Mucosa of rectum (tissue), 2 donors: ENCODE results near the gene CAAP1.
A peak's percentile ranks its signal among the peaks of the same experiment; 100 is the strongest.

Experiments used
- H3K27ac ChIP-seq, 2 donors: one replicate each; pipeline ENCODE4 v1.7.0; 2013; ENCODE audit warnings: inconsistent platforms in 2 of 2, low read depth in 2 of 2, low read length in 2 of 2
- H3K27me3 ChIP-seq, 2 donors: one replicate each; pipeline ENCODE4 v1.7.0; 2013; ENCODE audit warnings: low read length in 2 of 2; ENCODE audit not compliant: control insufficient read depth in 2 of 2, insufficient read depth in 2 of 2
- H3K36me3 ChIP-seq, 2 donors: one replicate each; pipeline ENCODE4 v1.7.0; 2013; ENCODE audit warnings: low read length in 2 of 2; ENCODE audit not compliant: control insufficient read depth in 2 of 2, insufficient read depth in 2 of 2
- H3K4me1 ChIP-seq, 2 donors: one replicate each; pipeline ENCODE4 v1.7.0; 2013; ENCODE audit warnings: low read length in 2 of 2, mild to moderate bottlenecking in 1 of 2; ENCODE audit not compliant: control insufficient read depth in 2 of 2, insufficient read depth in 2 of 2
- H3K4me3 ChIP-seq, 2 donors: one replicate each; pipeline ENCODE4 v1.7.0; 2013; ENCODE audit warnings: low read length in 2 of 2
- H3K9ac ChIP-seq, 2 donors: one replicate each; pipeline ENCODE4 v1.7.0; 2013; ENCODE audit warnings: low read length in 2 of 2, low read depth in 1 of 2, mild to moderate bottlenecking in 1 of 2
- H3K9me3 ChIP-seq, 2 donors: one replicate each; pipeline ENCODE4 v1.7.0; 2013; ENCODE audit warnings: low read length in 2 of 2; ENCODE audit not compliant: control insufficient read depth in 2 of 2
- donor health status: healthy.
- donor health status: Normal muscosa, but diverticular disease.

CAAP1 gene

DNA sequence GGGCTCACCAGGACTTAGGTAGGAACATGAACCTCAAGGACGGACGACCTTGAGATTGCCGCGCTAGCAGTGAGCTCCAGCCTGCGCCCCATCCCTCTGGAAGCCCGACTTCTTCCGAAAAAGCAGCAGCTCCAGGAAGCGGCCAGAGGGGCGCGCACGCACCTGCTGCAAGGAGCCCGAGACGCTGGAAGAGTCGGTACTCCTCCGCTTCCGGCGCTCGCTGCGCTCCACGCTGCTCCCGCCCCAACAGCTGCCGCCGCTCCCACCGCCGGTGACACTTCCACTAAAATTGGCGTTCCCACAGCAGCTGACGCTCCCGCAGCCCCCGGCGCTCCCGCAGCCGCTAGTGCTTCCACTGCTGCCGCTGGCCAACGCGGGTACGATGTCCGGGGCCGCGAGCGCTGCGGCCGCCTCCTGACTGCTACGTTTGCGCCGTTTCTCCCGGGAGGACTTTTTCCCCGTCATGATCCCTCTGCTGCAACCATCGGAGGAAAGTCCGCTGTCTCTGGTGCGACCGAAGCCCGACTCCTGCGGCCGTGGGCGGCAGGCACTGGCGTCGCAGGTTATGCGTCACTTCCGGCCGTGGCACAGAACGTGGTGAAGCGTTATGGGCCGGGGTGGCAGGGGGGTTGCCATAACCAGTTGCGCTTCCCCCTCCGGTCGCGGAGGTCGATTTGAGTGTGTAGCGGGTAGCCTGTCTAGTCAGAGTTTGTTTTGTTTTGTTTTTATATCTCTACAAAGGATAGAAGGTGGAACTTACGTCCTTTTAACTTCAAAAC, at the start of gene CAAP1:
Gene CAAP1 (minus strand): TSS at position 552 of the 779 bp plus-strand sequence. CDS start 87 bp downstream, at position 465.
- Histone ChIP-seq H3K9ac (peak within 1 kb of the TSS; percentile 97), H3K27me3 (no peaks in the 10 kb centered on the region), H3K9me3 (peaks cover 0 to 3% of the 10 kb centered on the region in 2 donors), H3K36me3 (no peaks in the 10 kb centered on the region), H3K27ac (peak within 1 kb of the TSS; percentile 96 to 99), H3K4me1 (peaks cover 5 to 10% of the 10 kb centered on the region in 2 donors), H3K4me3 (peak within 1 kb of the TSS; percentile 97)

GRCh38 chr9:26940779-26941178, 48.2 kb upstream of the CAAP1 start:
- H3K4me1 ChIP-seq = peaks cover 4 to 8% of the 10 kb centered on the region in 2 donors

GRCh38 chr9:26939955-26940711, 47.5 kb upstream of the CAAP1 start:
- H3K4me1 ChIP-seq = peaks cover 0 to 2% of the 10 kb centered on the region in 2 donors
- H3K27me3 ChIP-seq = no peaks in the 10 kb centered on the region
- H3K9me3 ChIP-seq = no peaks in the 10 kb centered on the region
- H3K9ac ChIP-seq = no peak overlapping the region
- H3K27ac ChIP-seq = no peak overlapping the region
- no peaks in the 10 kb centered on the region for H3K36me3 ChIP-seq
- no peak overlapping the region for H3K4me3 ChIP-seq

More at GRCh38 chr9:26940779-26941178, 48.2 kb upstream of the CAAP1 start:
- H3K36me3 ChIP-seq = no peaks in the 10 kb centered on the region
- H3K9me3 ChIP-seq = no peaks in the 10 kb centered on the region
- H3K4me3 ChIP-seq = no peak overlapping the region
- H3K27ac ChIP-seq = no peak overlapping the region
- H3K27me3 ChIP-seq = no peaks in the 10 kb centered on the region
- no peak overlapping the region for H3K9ac ChIP-seq

- H3K27ac ChIP-seq = no peak overlapping the region
- H3K9me3 ChIP-seq = no peaks in the 10 kb centered on the region
- no peaks in the 10 kb centered on the region for H3K27me3 ChIP-seq
- H3K4me3 ChIP-seq = no peak overlapping the region
- H3K9ac ChIP-seq = no peak overlapping the region
- no peaks in the 10 kb centered on the region for H3K4me1 ChIP-seq
- H3K36me3 ChIP-seq = no peaks in the 10 kb centered on the region
Observed at GRCh38 chr9:26937816-26938371, 45.3 kb upstream of the CAAP1 start.

DNA sequence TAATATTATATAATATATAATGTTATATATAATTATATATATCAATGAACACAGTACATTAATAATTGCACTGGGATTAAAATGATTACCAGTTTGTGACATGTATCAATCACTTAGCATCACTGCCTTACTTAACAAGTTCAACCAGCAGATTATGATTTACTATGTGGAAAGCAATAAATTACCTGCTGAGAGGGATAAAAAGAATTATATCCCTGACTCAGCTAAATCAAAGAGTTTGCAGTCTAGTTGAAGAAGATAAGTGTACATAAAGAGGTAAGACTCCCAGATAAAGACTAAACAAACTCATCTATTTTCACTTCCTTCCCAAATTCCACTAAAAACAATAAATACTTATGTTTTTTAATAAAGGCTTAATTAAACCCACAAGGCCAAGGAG, 43.2 kb upstream of the CAAP1 start:
- H3K4me3 ChIP-seq = no peak overlapping the region
- H3K4me1 ChIP-seq = no peaks in the 10 kb centered on the region
- no peak overlapping the region for H3K27ac ChIP-seq
- H3K9me3 ChIP-seq = no peaks in the 10 kb centered on the region
- H3K36me3 ChIP-seq = peaks cover 0 to 6% of the 10 kb centered on the region in 2 donors
- no peaks in the 10 kb centered on the region for H3K27me3 ChIP-seq
- no peak overlapping the region for H3K9ac ChIP-seq

- Histone ChIP-seq H3K4me3 (no peak overlapping the region), H3K36me3 (peaks cover 25 to 39% of the 10 kb centered on the region in 2 donors), H3K4me1 (peaks cover 0 to 2% of the 10 kb centered on the region in 2 donors), H3K9me3 (no peaks in the 10 kb centered on the region), H3K27me3 (no peaks in the 10 kb centered on the region), H3K9ac (no peak overlapping the region), H3K27ac (no peak overlapping the region)
Observed at GRCh38 chr9:26928902-26929495, 36.4 kb upstream of the CAAP1 start.

GRCh38 chr9:26925609-26926008, 33.0 kb upstream of the CAAP1 start:
- Histone ChIP-seq H3K36me3 (peaks cover 43 to 52% of the 10 kb centered on the region in 2 donors), H3K27me3 (no peaks in the 10 kb centered on the region), H3K27ac (no peak overlapping the region), H3K9me3 (no peaks in the 10 kb centered on the region), H3K4me1 (peaks cover 0 to 2% of the 10 kb centered on the region in 2 donors), H3K4me3 (no peak overlapping the region), H3K9ac (no peak overlapping the region)

DNA sequence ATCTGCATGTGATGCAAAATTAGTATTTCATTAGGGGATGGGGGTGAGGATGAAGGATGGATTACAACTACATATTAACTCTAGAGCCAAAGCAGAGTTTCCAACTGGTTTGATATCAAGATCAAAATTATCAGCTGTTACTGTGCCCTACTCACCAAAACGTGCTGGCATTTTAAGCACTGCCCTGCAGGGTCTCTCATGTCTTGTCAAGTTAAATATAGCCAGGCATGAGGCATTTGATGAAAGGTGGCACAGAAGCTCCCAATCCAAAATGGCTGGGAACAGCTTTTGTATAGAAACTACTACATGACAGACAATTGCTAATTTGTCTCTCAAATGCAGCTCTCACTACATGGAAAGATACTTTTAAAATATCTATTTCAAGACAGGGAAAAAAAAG, 27.1 kb upstream of the CAAP1 start:
- Histone ChIP-seq H3K4me3 (no peak overlapping the region), H3K27me3 (no peaks in the 10 kb centered on the region), H3K36me3 (peaks cover 52 to 61% of the 10 kb centered on the region in 2 donors), H3K9me3 (no peaks in the 10 kb centered on the region), H3K9ac (no peak overlapping the region), H3K27ac (no peak overlapping the region), H3K4me1 (no peaks in the 10 kb centered on the region)

- Histone ChIP-seq H3K4me1 (no peaks in the 10 kb centered on the region), H3K27ac (no peak overlapping the region), H3K9ac (no peak overlapping the region), H3K4me3 (no peak overlapping the region), H3K9me3 (no peaks in the 10 kb centered on the region), H3K27me3 (no peaks in the 10 kb centered on the region), H3K36me3 (peaks cover 23 to 38% of the 10 kb centered on the region in 2 donors)
Observed at GRCh38 chr9:26913138-26913668, 20.6 kb upstream of the CAAP1 start.
